ENCODE measurements around the gene TNFRSF8. TPM values are rescaled to one million over a fixed set of nuclear protein-coding genes. Genes with fewer than 3 reads are reported as not detected.

TNFRSF8 gene
- total and polyA plus RNA-seq, 2 of the 4 experiments (the other 2 are of a cell fraction): under 0.01 to 0.31 TPM

GRCh38 chr1:12126781-12127180, 63.7 kb downstream of the TNFRSF8 start:
- H4K20me1 ChIP-seq (ENCODE audit: insufficient read depth, low read length): no peaks in the 10 kb centered on the region
- H2BK5ac ChIP-seq (ENCODE audit: low read depth, low read length, poor library complexity, severe bottlenecking): no peak overlapping the region
- no peak overlapping the region for H3K27ac ChIP-seq (ENCODE audit: insufficient read depth, low read length)
- no peak overlapping the region for H2BK120ac ChIP-seq (ENCODE audit: low read depth, low read length)
- H4K91ac ChIP-seq (ENCODE audit: insufficient read depth, low read depth, low read length): no peak overlapping the region
- ATAC-seq (ENCODE audit: low read depth) (no peak), DNase-seq (no peak)
- H4K5ac ChIP-seq (ENCODE audit: low read depth, low read length): no peak overlapping the region
- no peaks in the 10 kb centered on the region for H3K36me3 ChIP-seq (ENCODE audit: control insufficient read depth, insufficient read depth, low read length)
- no peak overlapping the region for H2AFZ ChIP-seq (replicated peaks; ENCODE audit: low read length, poor library complexity)
- in situ Hi-C loops (cut with MboI; ENCODE audit: low sequenced_read_pairs): loop anchor here (5.0 kb wide), 1 partner anchor 81 kb away; no protein-coding TSS in a partner anchor
- dilution Hi-C loops (cut with HindIII; ENCODE audit: low sequenced_read_pairs, unreplicated experiment): no loop called here
- H3K9me1 ChIP-seq (ENCODE audit: insufficient read depth, low read length): no peaks in the 10 kb centered on the region
- no peak overlapping the region for H2BK20ac ChIP-seq (ENCODE audit: low read depth, low read length)
- no peaks in the 10 kb centered on the region for H3K79me1 ChIP-seq (ENCODE audit: low read depth in 1 of 2, low read length in 2 of 2)
- intact Hi-C loops (cut with micrococcal nuclease): loop anchor here (10.0 kb wide), 1 partner anchor 528 kb away; no protein-coding TSS in a partner anchor
- no peak overlapping the region for H3K4ac ChIP-seq (ENCODE audit: low read depth, low read length)
- H3K9ac ChIP-seq (ENCODE audit: low read depth, low read length): no peak overlapping the region
- H3K4me2 ChIP-seq (ENCODE audit: low read depth, low read length): no peak overlapping the region
- H2AK9ac ChIP-seq (replicated peaks; ENCODE audit: low read depth, low read length, poor library complexity): no peak overlapping the region
- H3K9me3 ChIP-seq (ENCODE audit: control insufficient read depth, insufficient read depth, low read length): no peaks in the 10 kb centered on the region
- TF ChIP-seq MAZ (IDR thresholded peaks at IDR 0.05; ENCODE audit: borderline replicate concordance, low read depth, low read length) (no peak), CHD1 (IDR thresholded peaks at IDR 0.05; ENCODE audit: low read depth, low read length) (no peak), RCOR1 (IDR thresholded peaks at IDR 0.05; ENCODE audit: insufficient replicate concordance, low read length) (no peak)
- no peak overlapping the region for H2BK15ac ChIP-seq (ENCODE audit: low read depth, low read length)
- BruUV-seq (replicated peaks): no TSS peak
- no peaks in the 10 kb centered on the region for H3K27me3 ChIP-seq (ENCODE audit: control insufficient read depth, insufficient read depth, low read length)
- POLR2A ChIA-PET (ENCODE audit: unreplicated experiment): interaction anchor here (0.6 kb wide), 1 partner anchor 99 kb away, joined by 4 read pairs; no protein-coding TSS in a partner anchor
- WGBS, 2 experiments (ENCODE audit: extremely low coverage in 2 of 2, insufficient read length in 1 of 2): 88% methylated on average over 5 of the region's 9 CpGs; no CpG with 5 or more reads in 1 of the 2 experiments
- H3K4me1 ChIP-seq (ENCODE audit: control insufficient read depth, insufficient read depth, low read length): peaks cover 4% of the 10 kb centered on the region
- CTCF ChIA-PET: interaction anchor here (3.4 kb wide), 1 partner anchor 84 kb away, joined by 34 read pairs; no protein-coding TSS in a partner anchor
- H3K4me3 ChIP-seq (ENCODE audit: insufficient read depth, low read depth, low read length): no peak overlapping the region
- H3K18ac ChIP-seq (ENCODE audit: low read depth, low read length): no peak overlapping the region
- H2AK5ac ChIP-seq (ENCODE audit: low read depth, low read length): no peak overlapping the region
- H4K8ac ChIP-seq (ENCODE audit: low read depth in 2 of 2, low read length in 2 of 2): no peak overlapping the region
- no peak overlapping the region for H3K14ac ChIP-seq (replicated peaks; ENCODE audit: low read depth, low read length)
- no peak overlapping the region for H3K23ac ChIP-seq (ENCODE audit: low read depth, low read length)
- no peak overlapping the region for H3K56ac ChIP-seq (ENCODE audit: extremely low read depth, insufficient read depth, low read length)

All from IMR-90 (cell line).